H1 (cell line): ENCODE measurements around the gene TMIGD2. TPM values are rescaled to one million over a fixed set of nuclear protein-coding genes. Genes with fewer than 3 reads are reported as not detected.

ENCODE experiments used
- CTCF ChIA-PET: fragments of 300-600 bp; sonication (Branson Sonifier 250); formaldehyde crosslinking; loops from one replicate; lab custom pipeline; 2021; ENCODE audit not compliant: partially characterized antibody; lab: Charles Lee
- POLR2A ChIA-PET: fragments of 300-600 bp; sonication (Branson Sonifier 250); formaldehyde crosslinking; loops from one replicate; lab custom pipeline; 2021; ENCODE audit warnings: inconsistent platforms; ENCODE audit not compliant: partially characterized antibody; lab: Charles Lee
- DNase-seq, 2 experiments: peaks; one replicate each; pipeline versions ENCODE4 v3.0.0 to v3.0.0-alpha.2; 2010 to 2022; ENCODE audit warnings: low spot score in 2 of 2, low read depth in 1 of 2, mixed read lengths in 1 of 2
- FAIRE-seq: peaks from 2 replicates; lab custom pipeline; 2011; peaks lifted over from hg19 to GRCh38; lab: Jason Lieb, UNC
- H2AFZ ChIP-seq: 2 replicates; pipeline ENCODE4 v1.8.1; 2012; ENCODE audit warnings: low read length, inconsistent platforms
- H2AK5ac ChIP-seq: 2 replicates; pipeline ENCODE4 v1.6.1; 2013; ENCODE audit warnings: low read depth, low read length
- H2BK120ac ChIP-seq: replicated peaks from 2 replicates; pipeline ENCODE3; 2013; ENCODE audit warnings: low read depth, low read length, inconsistent platforms
- H2BK12ac ChIP-seq: 2 replicates; pipeline ENCODE4 v1.6.1; 2013; ENCODE audit warnings: low read depth, low read length
- H2BK15ac ChIP-seq: 2 replicates; pipeline ENCODE4 v1.6.1; 2013; ENCODE audit warnings: low read length
- H2BK20ac ChIP-seq: 2 replicates; pipeline ENCODE4 v1.6.1; 2013; ENCODE audit warnings: low read length
- H2BK5ac ChIP-seq: 2 replicates; pipeline ENCODE4 v1.6.1; 2013; ENCODE audit warnings: low read depth, low read length
- H3K14ac ChIP-seq: 2 replicates; pipeline ENCODE4 v1.6.1; 2013; ENCODE audit warnings: inconsistent platforms; ENCODE audit not compliant: insufficient read length
- H3K18ac ChIP-seq: 2 replicates; pipeline ENCODE4 v1.6.1; 2013; ENCODE audit warnings: low read length; ENCODE audit errors: extremely low read depth
- H3K23ac ChIP-seq: 2 replicates; pipeline ENCODE4 v1.6.1; 2013; ENCODE audit warnings: inconsistent platforms; ENCODE audit not compliant: insufficient read length
- H3K23me2 ChIP-seq: 2 replicates; pipeline ENCODE4 v1.6.1; 2013; ENCODE audit warnings: low read depth, low read length
- H3K27ac ChIP-seq: 2 replicates; pipeline ENCODE4 v1.6.1; 2011; ENCODE audit warnings: low read depth, low read length, inconsistent platforms
- H3K27me3 ChIP-seq, 4 experiments: replicated peaks in 1 of 4; 1 replicate in 1 of 4; 2 replicates in 3 of 4; pipeline versions ENCODE4 v1.6.1 to v1.8.1; 2011 to 2013; ENCODE audit warnings: low read length in 3 of 4, mild to moderate bottlenecking in 3 of 4, inconsistent platforms in 2 of 4, mixed read lengths in 2 of 4, moderate library complexity in 1 of 4; ENCODE audit not compliant: control insufficient read depth in 3 of 4, insufficient read depth in 3 of 4; ENCODE audit errors: extremely low read depth in 1 of 4
- H3K36me3 ChIP-seq, 4 experiments: 2 replicates each; pipeline versions ENCODE4 v1.6.1 to v1.8.1; 2011 to 2013; ENCODE audit warnings: mild to moderate bottlenecking in 4 of 4, low read length in 3 of 4, moderate library complexity in 2 of 4, control low read depth in 1 of 4, inconsistent platforms in 1 of 4; ENCODE audit not compliant: insufficient read depth in 4 of 4, control insufficient read depth in 2 of 4
- H3K4ac ChIP-seq: replicated peaks from 2 replicates; pipeline ENCODE3; 2013; ENCODE audit warnings: low read length, low read depth, mixed read lengths, inconsistent platforms; ENCODE audit not compliant: insufficient read length
- H3K4me1 ChIP-seq, 4 experiments: replicated peaks in 1 of 4; 1 replicate in 1 of 4; 2 replicates in 3 of 4; pipeline versions ENCODE4 v1.6.1 to v1.8.1; 2011 to 2013; ENCODE audit warnings: low read length in 3 of 4, inconsistent platforms in 2 of 4, mixed read lengths in 1 of 4; ENCODE audit not compliant: insufficient read depth in 4 of 4, control insufficient read depth in 3 of 4
- H3K4me2 ChIP-seq, 2 experiments: 2 replicates each; pipeline versions ENCODE4 v1.6.1 to v1.8.1; 2011 to 2013; ENCODE audit warnings: low read depth in 2 of 2, low read length in 2 of 2, control low read depth in 1 of 2, inconsistent platforms in 1 of 2, mild to moderate bottlenecking in 1 of 2; ENCODE audit not compliant: insufficient read depth in 1 of 2
- H3K4me3 ChIP-seq, 4 experiments: fragments of 200-600, 300-600 bp in 1 of 4; sonication (generic), shearing (Covaris generic), sonication (Bioruptor Twin) in 1 of 4; 2 replicates each; pipeline versions ENCODE4 v1.5.1 to v1.8.1; 2011 to 2016; ENCODE audit warnings: low read length in 4 of 4, low read depth in 3 of 4, control low read depth in 2 of 4, inconsistent platforms in 2 of 4, mild to moderate bottlenecking in 2 of 4, mixed read lengths in 1 of 4, moderate library complexity in 1 of 4; ENCODE audit not compliant: insufficient read depth in 2 of 4; ENCODE audit errors: extremely low read depth in 1 of 4
- H3K56ac ChIP-seq: replicated peaks from 2 replicates; pipeline ENCODE3; 2013; ENCODE audit warnings: low read depth, mild to moderate bottlenecking, mixed read lengths, low read length, inconsistent platforms; ENCODE audit not compliant: insufficient read length
- H3K79me1 ChIP-seq: 2 replicates; pipeline ENCODE4 v1.6.1; 2013; ENCODE audit warnings: low read depth, low read length, control low read depth
- H3K79me2 ChIP-seq, 2 experiments: 2 replicates each; pipeline versions ENCODE4 v1.6.1 to v1.8.1; 2012 to 2013; ENCODE audit warnings: low read length in 2 of 2, mild to moderate bottlenecking in 2 of 2, inconsistent platforms in 1 of 2; ENCODE audit not compliant: insufficient read depth in 2 of 2, control insufficient read depth in 1 of 2
- H3K9ac ChIP-seq, 4 experiments: replicated peaks in 1 of 4; 1 replicate in 1 of 4; 2 replicates in 3 of 4; pipeline versions ENCODE4 v1.6.1 to v1.8.1; 2011 to 2013; ENCODE audit warnings: low read depth in 3 of 4, low read length in 3 of 4, control low read depth in 2 of 4, mild to moderate bottlenecking in 2 of 4, moderate library complexity in 2 of 4, inconsistent platforms in 1 of 4; ENCODE audit errors: extremely low read depth in 1 of 4
- H3K9me3 ChIP-seq, 2 experiments: 2 replicates each; pipeline versions ENCODE4 v1.6.1 to v1.8.1; 2012 to 2013; ENCODE audit warnings: mild to moderate bottlenecking in 2 of 2, moderate library complexity in 2 of 2, control low read depth in 1 of 2, inconsistent platforms in 1 of 2, low read depth in 1 of 2, low read length in 1 of 2, mixed read lengths in 1 of 2; ENCODE audit not compliant: insufficient read depth in 2 of 2
- H4K20me1 ChIP-seq, 2 experiments: replicated peaks in 1 of 2; 2 replicates each; pipeline versions ENCODE3 to v1.8.1; 2011 to 2013; ENCODE audit warnings: inconsistent platforms in 2 of 2, low read length in 2 of 2, mild to moderate bottlenecking in 1 of 2; ENCODE audit not compliant: insufficient read depth in 2 of 2, control insufficient read depth in 1 of 2
- H4K5ac ChIP-seq: 2 replicates; pipeline ENCODE4 v1.6.1; 2013; ENCODE audit warnings: low read length, low read depth, mixed read lengths, inconsistent platforms; ENCODE audit not compliant: insufficient read length
- H4K8ac ChIP-seq: 2 replicates; pipeline ENCODE4 v1.8.0; 2013; ENCODE audit warnings: mild to moderate bottlenecking, moderate library complexity, low read length, inconsistent platforms; ENCODE audit not compliant: insufficient read depth; ENCODE audit errors: extremely low read depth
- H4K91ac ChIP-seq: replicated peaks from 2 replicates; pipeline ENCODE3; 2013; ENCODE audit warnings: low read length, mixed read lengths, inconsistent platforms; ENCODE audit not compliant: insufficient read length
- HDAC2 ChIP-seq, 2 experiments: fragments of 300-600 bp in 1 of 2; sonication (generic) in 1 of 2; IDR thresholded peaks; 2 replicates each; pipeline ENCODE4 v1.6.1; 2011 to 2012; ENCODE audit warnings: low read depth in 2 of 2, low read length in 2 of 2, mild to moderate bottlenecking in 2 of 2, moderate library complexity in 2 of 2, borderline replicate concordance in 1 of 2, inconsistent platforms in 1 of 2
- JUN ChIP-seq: IDR thresholded peaks from 2 replicates; pipeline ENCODE4 v1.6.1; 2011; ENCODE audit warnings: low read depth, mild to moderate bottlenecking, improper control_type of control experiment, low read length
- KDM1A ChIP-seq: fragments of 200-600, 300-600 bp; sonication (generic); IDR thresholded peaks from 2 replicates; pipeline ENCODE4 v1.7.1; 2016; ENCODE audit warnings: mild to moderate bottlenecking, low read length, borderline replicate concordance
- WGBS, 2 experiments: shearing (Covaris generic) in 1 of 2; methylation state at CpG; one replicate each; pipeline versions ENCODE4 v1.1.6 to v1.1.7; 2013 to 2015; ENCODE audit warnings: low lambda C conversion rate in 2 of 2, mixed read lengths in 2 of 2, inconsistent platforms in 1 of 2, low coverage in 1 of 2, missing lambda C conversion rate in 1 of 2; ENCODE audit not compliant: insufficient replicate concordance in 2 of 2, insufficient coverage in 1 of 2, insufficient read length in 1 of 2; ENCODE audit errors: extremely low coverage in 1 of 2, missing lambda C conversion rate in 1 of 2; 5-methylcytosine and 5-hydroxymethylcytosine counted together
- polyA plus RNA-seq, 7 experiments: library from polyadenylated mRNA; depleted of rRNA in 3 of 7; stranded (reverse) in 5 of 7; unstranded in 2 of 7; fragments of >200 nt in 5 of 7; fragments of 200-250 nt in 2 of 7; gene quantifications; 1 replicate in 5 of 7; 2 replicates in 1 of 7; 4 replicates in 1 of 7; pipeline versions ENCODE4 v1.2.1 to v1.2.3, GENCODE V29; 2011 to 2013; ENCODE audit warnings: missing spikeins in 2 of 7, mixed read lengths in 2 of 7
- total RNA-seq: library from RNA; stranded (reverse); fragmentation: NEBNext Ultra II Directional; extraction: Animal tissue kit (Norgen Biotek cat#: 25700); gene quantifications from 2 replicates; pipeline ENCODE4 v1.2.1, GENCODE V29; 2021

Gene TMIGD2
- total and polyA plus RNA-seq, 2 of the 8 experiments (the other 6 are each of a cell fraction or from before 2014, with no cell fraction given) = 0.39 to 0.41 TPM

DNA sequence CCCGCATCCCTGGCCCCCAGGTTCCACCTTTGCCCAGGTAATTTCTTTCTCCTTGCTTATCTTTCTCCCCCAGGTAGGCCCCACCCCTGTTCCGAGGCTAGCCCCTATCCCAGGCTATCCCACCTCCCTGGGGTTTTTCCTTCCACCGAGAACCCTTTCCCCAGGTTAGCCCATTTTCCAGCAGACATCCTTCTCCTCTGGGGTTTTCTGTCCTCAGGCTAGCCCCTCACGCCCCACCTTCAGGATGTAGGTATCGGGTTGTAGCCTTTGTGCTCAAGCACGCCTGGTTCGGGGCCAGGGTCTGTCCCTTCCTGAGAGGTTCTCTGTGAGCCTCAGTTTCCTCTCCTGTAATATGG is 3.0 kb upstream of the TMIGD2 start:
- no peak overlapping the region for H3K56ac ChIP-seq
- H2BK20ac ChIP-seq = no peak overlapping the region
- peak overlapping the region; percentile 97; the same call in 1 of the 2 replicates for H2AK5ac ChIP-seq
- H3K4me1 ChIP-seq = peaks cover 0 to 8% (median 0%) of the 10 kb centered on the region in 4 experiments; a peak in 3 of 7 replicates
- no peak overlapping the region for H2BK15ac ChIP-seq
- H3K27me3 ChIP-seq = no peaks in the 10 kb centered on the region
- H3K79me2 ChIP-seq = no peaks in the 10 kb centered on the region
- peak in 1 of 2 experiments; percentile 70 for DNase-seq
- peaks cover 0 to 2% of the 10 kb centered on the region in 2 experiments for H4K20me1 ChIP-seq
- H2BK12ac ChIP-seq = no peak overlapping the region
- H3K9ac ChIP-seq = no peak overlapping the region
- 76% methylated on average over 6 of the region's 7 CpGs; no CpG with 5 or more reads in 1 of the 2 experiments for WGBS, 2 experiments
- no peak overlapping the region for H3K4ac ChIP-seq
- no peaks in the 10 kb centered on the region for H3K9me3 ChIP-seq
- no peak overlapping the region for H4K5ac ChIP-seq
- H3K4me3 ChIP-seq = peak overlapping the region in 2 of 4 experiments; percentile 54 to 58; a peak in 4 of 8 replicates
- H2BK120ac ChIP-seq = no peak overlapping the region
- H3K79me1 ChIP-seq = peaks cover 3% of the 10 kb centered on the region; the same call in 1 of the 2 replicates
- no peak overlapping the region for H3K23ac ChIP-seq
- peaks cover 5 to 18% (median 12%) of the 10 kb centered on the region in 4 experiments for H3K36me3 ChIP-seq
- H3K4me2 ChIP-seq = 0 out of 4 replicates have a peak overlapping the region, but pooled peaks of 1 of the 2 experiments have one; percentile 41
- no peak overlapping the region for H2BK5ac ChIP-seq
- no peak overlapping the region for H3K27ac ChIP-seq
- ChIA-PET POLR2A (interaction anchor here (0.5 to 12.2 kb wide), 7 partner anchors 16 to 174 kb away, joined by 3 to 86 read pairs (median 3); partner anchors contain the start of gene SHD), CTCF (interaction anchor here (1.0 to 3.1 kb wide), 6 partner anchors 9 to 53 kb away, joined by 4 to 15 read pairs (median 4); no protein-coding TSS in a partner anchor)
- FAIRE-seq = no peak
- H3K14ac ChIP-seq = no peak overlapping the region
- no peak overlapping the region for H2AFZ ChIP-seq
- H4K8ac ChIP-seq = peak overlapping the region; percentile 80
- no peaks in the 10 kb centered on the region; the same call in 1 of the 2 replicates for H3K23me2 ChIP-seq
- no peak overlapping the region for H3K18ac ChIP-seq
- TF ChIP-seq HDAC2 (IDR thresholded peaks at IDR 0.05; ENCODE audit: borderline replicate concordance in 1 of 2, low read depth in 2 of 2, low read length in 2 of 2) = peak; percentile 28 to 61; a peak in 2 of 4 replicates
- peak; percentile 96 for TF ChIP-seq KDM1A
- TF ChIP-seq JUN = no peak
- H4K91ac ChIP-seq = no peak overlapping the region
